KMS-11 (cell line): Measurements from ENCODE around the gene SPINT1.
"Not testable (repeated sequence)": the region's sequence is repeated elsewhere in the genome, so short reads cannot be mapped to it uniquely, and the experiment has no call there.

Source experiments
- H2AFZ ChIP-seq: fragments of 200-600 bp; sonication (generic); 2 replicates; pipeline ENCODE4 v1.6.1; 2016; ENCODE audit warnings: antibody characterized with exemption, mixed run types, low read depth
- H3K27ac ChIP-seq: fragments of 200-600 bp; sonication (generic); 2 replicates; pipeline ENCODE4 v1.6.1; 2016; ENCODE audit warnings: mild to moderate bottlenecking, mixed run types
- H3K27me3 ChIP-seq: fragments of 200-600 bp; sonication (generic); 2 replicates; pipeline ENCODE4 v1.6.1; 2017; ENCODE audit warnings: mild to moderate bottlenecking, low read depth, mixed run types, moderate library complexity; ENCODE audit not compliant: insufficient read depth
- H3K36me3 ChIP-seq: fragments of 200-600 bp; sonication (generic); 2 replicates; pipeline ENCODE4 v1.6.1; 2017; ENCODE audit warnings: mild to moderate bottlenecking, mixed run types; ENCODE audit not compliant: insufficient read depth
- H3K4me1 ChIP-seq: fragments of 200-600 bp; sonication (generic); 2 replicates; pipeline ENCODE4 v1.6.1; 2016; ENCODE audit warnings: mild to moderate bottlenecking, low read depth, mixed run types; ENCODE audit not compliant: poor library complexity, severe bottlenecking
- H3K4me2 ChIP-seq: fragments of 200-600 bp; sonication (generic); 2 replicates; pipeline ENCODE4 v1.7.0; 2016; ENCODE audit warnings: mild to moderate bottlenecking, mixed run types
- H3K4me3 ChIP-seq: fragments of 200-600 bp; sonication (generic); IDR thresholded peaks from 2 replicates; pipeline ENCODE4 v1.6.1; 2017; ENCODE audit warnings: low read depth, low read length, mixed read lengths; ENCODE audit not compliant: insufficient read depth
- H3K79me2 ChIP-seq: fragments of 200-600 bp; sonication (generic); 2 replicates; pipeline ENCODE4 v1.6.1; 2016; ENCODE audit warnings: low read depth, mixed run types; ENCODE audit not compliant: insufficient read depth
- H3K9ac ChIP-seq: fragments of 200-600 bp; sonication (generic); 2 replicates; pipeline ENCODE4 v1.6.1; 2016; ENCODE audit warnings: mild to moderate bottlenecking, mixed run types
- H4K20me1 ChIP-seq: fragments of 200-600 bp; sonication (generic); 2 replicates; pipeline ENCODE4 v1.6.1; 2016; ENCODE audit warnings: mild to moderate bottlenecking, mixed run types; ENCODE audit not compliant: insufficient read depth
- CTCF ChIP-seq: fragments of 200-600 bp; sonication (generic); conservative IDR thresholded peaks from 2 replicates; pipeline ENCODE4 v1.6.1; 2017; ENCODE audit warnings: low read depth, mild to moderate bottlenecking, antibody characterized with exemption, low read length, moderate library complexity, mixed read lengths

SPINT1 gene

GRCh38 chr15:40856746-40857145 is 12.9 kb downstream of the SPINT1 start:
- Histone ChIP-seq H3K27ac (no peak overlapping the region), H3K4me2 (no peak overlapping the region)

GRCh38 chr15:40857601-40858341 is 13.9 kb downstream of the SPINT1 start:
- Histone ChIP-seq H3K4me3 (no peak overlapping the region), H3K9ac (no peak overlapping the region), H3K4me1 (peaks cover 13% of the 10 kb centered on the region), H3K27ac (no peak overlapping the region), H3K4me2 (peak overlapping the region; percentile 12; the same call in 1 of the 2 replicates), H2AFZ (peak overlapping the region; percentile 83), H3K79me2 (no peaks in the 10 kb centered on the region), H3K27me3 (no peaks in the 10 kb centered on the region), H4K20me1 (no peaks in the 10 kb centered on the region), H3K36me3 (no peaks in the 10 kb centered on the region)
- peak; percentile 85 for TF ChIP-seq CTCF

More at GRCh38 chr15:40856746-40857145, 12.9 kb downstream of the SPINT1 start:
- H3K79me2 ChIP-seq: no peaks in the 10 kb centered on the region
- H3K4me1 ChIP-seq: peaks cover 13% of the 10 kb centered on the region
- H3K36me3 ChIP-seq: no peaks in the 10 kb centered on the region
- H3K4me3 ChIP-seq: no peak overlapping the region
- no peaks in the 10 kb centered on the region for H3K27me3 ChIP-seq
- no peak for TF ChIP-seq CTCF
- no peaks in the 10 kb centered on the region for H4K20me1 ChIP-seq
- no peak overlapping the region for H3K9ac ChIP-seq
- H2AFZ ChIP-seq: peak overlapping the region; percentile 83; the same call in 1 of the 2 replicates

GRCh38 chr15:40858706-40859105 is 14.9 kb downstream of the SPINT1 start:
- H2AFZ ChIP-seq: no peak overlapping the region
- H3K27me3 ChIP-seq: no peaks in the 10 kb centered on the region
- H3K36me3 ChIP-seq: no peaks in the 10 kb centered on the region
- H3K79me2 ChIP-seq: no peaks in the 10 kb centered on the region
- H3K4me3 ChIP-seq: no peak overlapping the region
- no peak overlapping the region for H3K27ac ChIP-seq
- no peak overlapping the region for H3K9ac ChIP-seq
- H4K20me1 ChIP-seq: no peaks in the 10 kb centered on the region
- H3K4me2 ChIP-seq: no peak overlapping the region
- no peak for TF ChIP-seq CTCF
- peaks cover 13% of the 10 kb centered on the region for H3K4me1 ChIP-seq

- H3K27ac ChIP-seq: no peak overlapping the region
- H3K4me3 ChIP-seq: no peak overlapping the region
- no peaks in the 10 kb centered on the region for H3K79me2 ChIP-seq
- H4K20me1 ChIP-seq: no peaks in the 10 kb centered on the region
- TF ChIP-seq CTCF: peak; percentile 86
- H3K36me3 ChIP-seq: no peaks in the 10 kb centered on the region
- H3K9ac ChIP-seq: no peak overlapping the region
- H3K4me2 ChIP-seq: no peak overlapping the region
- peak overlapping the region; percentile 26; the same call in 1 of the 2 replicates for H2AFZ ChIP-seq
- H3K4me1 ChIP-seq: peaks cover 13% of the 10 kb centered on the region
- H3K27me3 ChIP-seq: no peaks in the 10 kb centered on the region
Measured at GRCh38 chr15:40859206-40859851, 15.5 kb downstream of the SPINT1 start.

GRCh38 chr15:40861147-40861546 is 17.3 kb downstream of the SPINT1 start:
- H3K4me1 ChIP-seq: peaks cover 13% of the 10 kb centered on the region
- not testable (repeated sequence) for H3K4me2 ChIP-seq, H3K79me2 ChIP-seq, H3K4me3 ChIP-seq, H3K9ac ChIP-seq, H3K27me3 ChIP-seq, H4K20me1 ChIP-seq, H3K27ac ChIP-seq, H2AFZ ChIP-seq, H3K36me3 ChIP-seq
